HG03558 (cell line): ENCODE data around the gene C11orf97.
"Not testable (repeated sequence)": the region's sequence is repeated elsewhere in the genome, so short reads cannot be mapped to it uniquely, and the experiment has no call there.

Experiments used
- ATAC-seq: cut with Tn5 transposase; IDR thresholded peaks from one replicate; pipeline ENCODE4 v1.9.1; 2021; ENCODE audit warnings: moderate number of reproducible peaks; ENCODE audit not compliant: unreplicated experiment; ENCODE audit errors: extremely low read depth

The C11orf97 gene

DNA sequence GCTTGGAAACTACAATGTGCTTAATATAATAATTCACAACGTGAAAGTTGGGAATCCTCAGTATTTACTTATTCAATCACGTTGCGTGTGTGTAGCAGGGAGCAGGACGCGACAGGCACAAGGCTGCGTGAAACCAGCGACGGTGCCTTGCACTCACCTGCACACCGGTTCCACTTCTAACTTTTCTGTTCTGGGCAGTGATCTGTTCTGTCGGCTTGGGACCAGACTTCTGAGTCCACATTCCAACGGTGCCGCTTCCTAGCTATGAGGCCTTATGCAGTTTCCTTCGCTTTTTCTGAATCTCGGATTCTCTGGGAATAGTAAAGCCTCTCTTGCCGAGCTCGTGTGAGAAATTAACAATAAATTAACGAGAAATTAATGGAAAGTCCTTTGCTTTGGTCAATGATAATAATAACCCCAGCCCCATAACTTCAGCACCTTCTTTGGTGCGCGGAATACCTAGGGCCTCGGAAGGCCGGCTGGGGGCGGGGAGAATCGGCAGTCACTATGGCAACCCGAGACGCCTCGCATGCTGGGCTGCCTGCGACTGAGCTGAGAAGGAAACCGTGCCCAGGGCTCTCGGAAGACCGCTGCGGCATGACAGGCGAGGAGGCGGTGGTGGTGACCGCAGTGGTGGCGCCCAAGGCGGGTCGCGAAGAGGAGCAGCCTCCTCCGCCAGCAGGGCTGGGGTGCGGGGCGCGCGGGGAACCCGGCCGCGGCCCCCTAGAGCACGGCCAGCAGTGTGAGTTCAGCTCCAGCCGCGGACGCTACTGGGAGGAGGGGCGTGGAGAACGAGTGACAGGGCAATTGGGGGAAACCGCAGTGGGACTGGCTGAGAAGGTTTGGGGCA lies at the start of gene C11orf97:
Gene C11orf97 (plus strand): TSS at position 530 of the 850 bp plus-strand sequence. CDS start 68 bp downstream, at position 598.
- ATAC-seq = peak; percentile 90

GRCh38 chr11:94469416-94469815 lies 42.8 kb upstream of the C11orf97 start:
- peak; percentile 79 for ATAC-seq

GRCh38 chr11:94472916-94473799 lies 39.1 kb upstream of the C11orf97 start:
- ATAC-seq = peak; percentile 69

GRCh38 chr11:94477624-94478023 lies 34.6 kb upstream of the C11orf97 start:
- no peak for ATAC-seq

DNA sequence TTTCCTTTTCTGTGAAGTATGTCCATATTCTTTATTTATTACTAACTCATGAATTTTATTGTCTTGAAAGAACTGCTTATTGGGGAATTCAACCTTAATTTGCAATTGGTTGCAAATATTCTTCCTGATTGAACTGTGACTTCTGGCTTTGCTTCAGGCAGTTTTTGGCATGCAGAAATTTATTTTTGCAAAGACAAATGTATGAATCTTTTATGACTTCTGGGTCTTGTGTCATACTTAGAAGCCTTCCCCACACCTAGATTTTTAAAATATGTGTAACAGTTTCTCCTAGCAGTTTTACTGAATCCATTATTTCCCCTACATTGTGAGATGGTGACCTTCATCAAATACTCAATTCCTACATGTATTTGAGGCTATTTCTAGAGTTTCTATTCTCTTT lies 30.9 kb upstream of the C11orf97 start:
- ATAC-seq = no peak

DNA sequence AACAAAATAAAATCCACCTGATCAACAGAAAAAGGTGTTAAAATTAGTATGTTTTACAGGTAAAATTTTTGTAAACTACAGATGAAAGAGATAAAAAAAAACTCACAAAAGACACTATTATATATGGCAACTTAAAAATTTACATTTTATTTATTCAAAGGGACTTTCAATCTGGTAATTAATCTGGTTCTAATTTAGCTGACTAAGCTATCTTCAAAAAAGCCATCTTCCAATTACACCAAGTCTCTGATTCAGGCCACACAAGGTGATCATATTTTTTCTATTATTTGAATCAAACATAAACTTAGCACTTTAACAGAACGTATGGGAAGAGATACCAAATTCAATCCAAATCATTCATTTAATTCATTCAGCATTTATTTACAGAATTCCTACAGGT lies 26.2 kb upstream of the C11orf97 start:
- ATAC-seq = no peak

GRCh38 chr11:94493281-94494125 lies 18.8 kb upstream of the C11orf97 start, which contains the start of the genes ANKRD49 and MRE11:
Gene ANKRD49 (plus strand): TSS chr11:94493984. CDS start chr11:94496694, 2,710 bp downstream.
Gene MRE11 (minus strand): TSS chr11:94493844. CDS start chr11:94492801, 1,043 bp downstream.
- peak; percentile 100 for ATAC-seq

- ATAC-seq = peak; percentile 20
Measured at GRCh38 chr11:94494126-94494680, 18.1 kb upstream of the C11orf97 start.

DNA sequence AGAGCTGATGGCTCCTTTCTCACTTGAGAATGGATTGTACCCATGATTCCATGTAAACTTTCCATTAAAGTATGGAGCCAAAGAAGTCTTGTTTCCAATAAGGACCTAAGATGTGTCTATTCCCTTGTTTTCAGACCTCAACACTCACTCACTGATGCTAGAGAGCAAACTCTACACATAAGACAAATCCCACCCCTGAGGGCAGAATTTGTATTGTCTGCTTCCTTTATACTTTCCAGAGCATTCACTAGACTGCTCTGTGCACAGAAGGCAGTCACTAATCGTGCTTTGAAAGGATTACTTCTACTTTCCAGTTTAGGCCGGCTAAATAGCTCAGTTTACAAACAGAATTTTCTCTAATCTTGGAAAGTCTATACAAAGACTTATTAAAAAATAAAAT lies 12.1 kb upstream of the C11orf97 start:
- no peak for ATAC-seq

- no peak for ATAC-seq
Measured at GRCh38 chr11:94501522-94501921, 10.7 kb upstream of the C11orf97 start.

GRCh38 chr11:94504689-94505293 lies 7.5 kb upstream of the C11orf97 start:
- no peak for ATAC-seq

DNA sequence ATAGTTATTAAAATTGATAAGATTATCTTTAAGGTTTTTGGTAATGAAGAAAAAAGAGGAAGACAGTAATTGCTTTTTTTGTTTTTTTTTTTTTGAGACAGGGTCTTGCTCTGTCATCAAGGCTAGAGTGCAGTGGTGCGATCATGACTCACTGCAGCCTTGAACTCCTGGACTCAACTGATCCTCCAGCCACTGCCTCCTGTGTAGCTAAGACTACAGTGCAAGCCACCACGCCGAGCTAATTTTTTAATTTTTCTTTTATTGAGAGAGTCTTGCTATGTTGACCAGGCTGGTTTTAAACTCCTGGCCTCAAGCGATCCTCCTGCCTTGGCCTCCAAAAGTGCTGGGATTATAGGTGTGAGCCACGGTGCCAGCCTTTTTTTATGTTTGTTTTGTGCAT lies 5.7 kb upstream of the C11orf97 start:
- not testable (repeated sequence) for ATAC-seq

DNA sequence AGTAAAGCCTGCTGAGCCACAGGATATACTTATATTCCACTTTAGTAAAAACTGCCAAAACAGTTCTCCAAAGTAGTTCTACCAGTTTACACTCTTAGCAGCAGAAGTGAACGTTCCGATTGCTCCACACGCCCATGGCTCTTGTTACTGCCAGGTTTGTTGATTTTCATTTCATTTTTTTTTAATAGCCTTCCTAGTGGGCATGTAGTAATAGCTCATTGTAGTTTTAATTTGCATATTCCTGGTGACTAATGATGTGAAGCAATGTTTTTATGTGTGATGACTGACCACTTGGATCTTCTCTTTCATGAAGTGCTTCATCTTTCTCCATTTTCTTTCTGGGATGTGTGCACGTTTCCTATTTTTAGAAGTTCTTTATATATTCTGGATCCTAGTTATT lies 4.8 kb upstream of the C11orf97 start:
- ATAC-seq = no peak

- no peak for ATAC-seq
Measured at GRCh38 chr11:94513091-94513490, 830 bp downstream of the C11orf97 start.

- ATAC-seq = no peak
Measured at GRCh38 chr11:94515398-94515797, 3.1 kb downstream of the C11orf97 start.

- no peak for ATAC-seq
Measured at GRCh38 chr11:94516725-94517124, 4.5 kb downstream of the C11orf97 start.

DNA sequence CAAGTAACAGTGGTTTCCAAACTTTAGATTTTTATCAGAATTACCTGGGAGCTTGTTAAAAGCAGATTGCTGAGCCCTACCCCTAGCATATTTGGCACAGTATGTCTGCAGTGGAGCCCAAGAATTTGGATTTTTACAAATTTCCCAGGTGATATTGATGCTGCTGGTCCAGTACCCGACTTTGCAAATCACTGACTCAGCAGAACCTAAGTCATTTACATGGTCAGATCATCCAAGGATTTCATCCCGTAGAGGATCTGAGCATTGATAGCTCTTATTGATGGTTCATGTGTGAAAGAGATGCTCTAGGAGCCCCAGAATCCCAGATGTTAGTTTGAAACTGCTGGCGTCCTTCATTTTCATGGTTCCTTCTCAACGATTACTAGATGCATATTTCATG lies 6.0 kb downstream of the C11orf97 start:
- no peak for ATAC-seq

DNA sequence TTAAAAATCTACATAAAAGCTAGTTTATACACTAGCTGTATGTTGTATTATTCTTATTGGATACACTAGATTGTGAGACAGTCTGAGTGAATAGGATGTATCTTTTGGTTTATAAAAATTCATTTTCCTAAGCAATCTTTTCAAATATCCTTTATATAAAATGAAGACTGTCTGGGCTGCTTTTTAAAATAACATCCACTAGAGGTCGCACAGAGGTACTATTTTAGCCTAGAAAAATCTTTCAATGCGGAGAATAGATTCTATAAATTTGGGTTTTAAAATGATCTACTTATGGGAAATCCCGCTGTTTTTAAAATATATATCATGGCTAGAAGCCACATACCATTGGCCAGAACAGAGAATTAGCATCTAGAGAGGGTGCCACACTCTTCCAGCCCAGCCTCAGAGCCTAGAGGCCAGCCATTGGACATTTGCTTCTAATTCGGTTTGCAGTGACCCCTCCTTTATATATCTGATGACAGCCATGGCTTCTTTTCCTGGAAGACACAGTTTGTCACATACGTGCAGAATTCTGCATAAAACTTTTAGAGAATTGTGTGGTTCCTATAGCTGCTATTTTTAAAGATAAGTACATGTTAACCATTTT lies 7.3 kb downstream of the C11orf97 start:
- ATAC-seq = no peak

DNA sequence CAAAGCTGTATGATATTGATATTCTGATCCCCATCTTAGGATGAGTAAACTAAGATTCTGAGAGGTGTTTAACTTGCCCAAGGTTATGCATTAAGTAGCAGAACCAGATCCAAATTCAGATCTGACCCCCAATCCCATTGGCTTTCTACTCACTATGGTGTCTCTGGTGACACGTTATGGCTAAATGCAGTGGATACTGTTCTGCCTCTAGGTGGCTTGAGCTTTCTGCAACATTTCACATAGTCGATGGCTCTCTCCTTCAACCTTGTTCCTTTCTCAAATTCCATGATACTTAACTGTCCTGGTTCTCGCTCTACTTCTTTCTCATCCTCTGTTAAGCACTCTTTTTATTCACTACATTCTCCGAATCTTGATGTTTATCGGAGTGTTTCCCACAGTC lies 9.4 kb downstream of the C11orf97 start:
- ATAC-seq = no peak
